ENCODE results near the gene XDH. TPM values are rescaled to one million over a fixed set of nuclear protein-coding genes. Genes with fewer than 3 reads are reported as not detected.

Gene XDH
- total RNA-seq, 1 experiment from 2014 or later, result 47.5 TPM

- Mint-ChIP-seq H3K4me1 (ENCODE audit: insufficient read depth, unreplicated experiment) (peaks cover 19% of the 10 kb centered on the region), H3K27me3 (ENCODE audit: insufficient read depth, unreplicated experiment) (no peaks in the 10 kb centered on the region), H3K27ac (ENCODE audit: low read depth, unreplicated experiment) (peak overlapping the region; percentile 49), H3K36me3 (ENCODE audit: insufficient read depth, unreplicated experiment) (no peaks in the 10 kb centered on the region), H3K4me3 (ENCODE audit: unreplicated experiment) (peak overlapping the region; percentile 4), H3K9me3 (ENCODE audit: unreplicated experiment) (no peaks in the 10 kb centered on the region)
- CTCF ChIA-PET, result interaction anchor here (1.0 kb wide), 3 partner anchors 34 to 718 kb away, joined by 3 to 5 read pairs (median 4); no protein-coding TSS in a partner anchor
- intact Hi-C loops (cut with micrococcal nuclease), result loop anchor here (2.0 kb wide), 1 partner anchor 39 kb away; no protein-coding TSS in a partner anchor
- BruUV-seq (replicated peaks), result no TSS peak
- DNase-seq (ENCODE audit: unreplicated experiment), result peak; percentile 95
- TF ChIP-seq CTCF (IDR thresholded peaks at IDR 0.05; ENCODE audit: unreplicated experiment), result no peak
- POLR2A ChIA-PET, result interaction anchor here (0.7 to 3.0 kb wide), 8 partner anchors 11 to 75 kb away, joined by 3 to 20 read pairs (median 3); partner anchors contain the start of gene XDH
Measured at GRCh38 chr2:31429759-31430438, 15.4 kb upstream of the XDH start.

- H3K27ac Mint-ChIP-seq (ENCODE audit: low read depth, unreplicated experiment), result no peak overlapping the region
- ChIA-PET POLR2A (interaction anchor here (0.6 to 3.0 kb wide), 5 partner anchors 14 to 75 kb away, joined by 3 to 20 read pairs (median 3); partner anchors contain the start of gene XDH), CTCF (interaction anchor here (0.8 to 1.1 kb wide), 3 partner anchors 14 to 301 kb away, joined by 3 to 5 read pairs (median 3); partner anchors contain the start of gene XDH)
- no peaks in the 10 kb centered on the region for H3K9me3 Mint-ChIP-seq (ENCODE audit: unreplicated experiment)
- H3K36me3 Mint-ChIP-seq (ENCODE audit: insufficient read depth, unreplicated experiment), result no peaks in the 10 kb centered on the region
- no TSS peak for BruUV-seq (replicated peaks)
- no peak for TF ChIP-seq CTCF (IDR thresholded peaks at IDR 0.05; ENCODE audit: unreplicated experiment)
- no peak overlapping the region for H3K4me3 Mint-ChIP-seq (ENCODE audit: unreplicated experiment)
- intact Hi-C loops (cut with micrococcal nuclease), result no loop called here
- H3K4me1 Mint-ChIP-seq (ENCODE audit: insufficient read depth, unreplicated experiment), result peaks cover 19% of the 10 kb centered on the region
- no peak for DNase-seq (ENCODE audit: unreplicated experiment)
- H3K27me3 Mint-ChIP-seq (ENCODE audit: insufficient read depth, unreplicated experiment), result no peaks in the 10 kb centered on the region
Measured at GRCh38 chr2:31429040-31429439, 14.5 kb upstream of the XDH start.

- intact Hi-C loops (cut with micrococcal nuclease), result no loop called here
- BruUV-seq (replicated peaks), result no TSS peak
- no peak overlapping the region for H3K27ac Mint-ChIP-seq (ENCODE audit: low read depth, unreplicated experiment)
- H3K27me3 Mint-ChIP-seq (ENCODE audit: insufficient read depth, unreplicated experiment), result no peaks in the 10 kb centered on the region
- CTCF ChIA-PET, result interaction anchor here (0.6 to 1.1 kb wide), 2 partner anchors 19 to 48 kb away, joined by 3 read pairs; no protein-coding TSS in a partner anchor
- no peaks in the 10 kb centered on the region for H3K9me3 Mint-ChIP-seq (ENCODE audit: unreplicated experiment)
- peaks cover 19% of the 10 kb centered on the region for H3K4me1 Mint-ChIP-seq (ENCODE audit: insufficient read depth, unreplicated experiment)
- H3K36me3 Mint-ChIP-seq (ENCODE audit: insufficient read depth, unreplicated experiment), result no peaks in the 10 kb centered on the region
- no peak for TF ChIP-seq CTCF (IDR thresholded peaks at IDR 0.05; ENCODE audit: unreplicated experiment)
- POLR2A ChIA-PET, result no interaction called here
- H3K4me3 Mint-ChIP-seq (ENCODE audit: unreplicated experiment), result no peak overlapping the region
- peak; percentile 73 for DNase-seq (ENCODE audit: unreplicated experiment)
Measured at GRCh38 chr2:31428001-31428418, 13.5 kb upstream of the XDH start.

- CTCF ChIA-PET, result interaction anchor here (3.2 kb wide), 1 partner anchor 13 kb away, joined by 18 read pairs; the partner anchor contains the start of gene XDH
- H3K27ac Mint-ChIP-seq (ENCODE audit: low read depth, unreplicated experiment), result no peak overlapping the region
- peaks cover 19% of the 10 kb centered on the region for H3K4me1 Mint-ChIP-seq (ENCODE audit: insufficient read depth, unreplicated experiment)
- H3K36me3 Mint-ChIP-seq (ENCODE audit: insufficient read depth, unreplicated experiment), result no peaks in the 10 kb centered on the region
- H3K27me3 Mint-ChIP-seq (ENCODE audit: insufficient read depth, unreplicated experiment), result no peaks in the 10 kb centered on the region
- POLR2A ChIA-PET, result no interaction called here
- no TSS peak for BruUV-seq (replicated peaks)
- no peak for TF ChIP-seq CTCF (IDR thresholded peaks at IDR 0.05; ENCODE audit: unreplicated experiment)
- DNase-seq (ENCODE audit: unreplicated experiment), result no peak
- H3K4me3 Mint-ChIP-seq (ENCODE audit: unreplicated experiment), result no peak overlapping the region
- no peaks in the 10 kb centered on the region for H3K9me3 Mint-ChIP-seq (ENCODE audit: unreplicated experiment)
- intact Hi-C loops (cut with micrococcal nuclease), result no loop called here
Measured at GRCh38 chr2:31426096-31426495, 11.6 kb upstream of the XDH start.

All from MCF 10A (cell line).